Glomerular visceral epithelial cell (primary cell): ENCODE results near the gene PCK2.

ENCODE experiments used
- DNase-seq: peaks from one replicate; pipeline ENCODE4 v3.0.0-alpha.2; 2016; ENCODE audit errors: extremely low spot score

PCK2 gene

DNA sequence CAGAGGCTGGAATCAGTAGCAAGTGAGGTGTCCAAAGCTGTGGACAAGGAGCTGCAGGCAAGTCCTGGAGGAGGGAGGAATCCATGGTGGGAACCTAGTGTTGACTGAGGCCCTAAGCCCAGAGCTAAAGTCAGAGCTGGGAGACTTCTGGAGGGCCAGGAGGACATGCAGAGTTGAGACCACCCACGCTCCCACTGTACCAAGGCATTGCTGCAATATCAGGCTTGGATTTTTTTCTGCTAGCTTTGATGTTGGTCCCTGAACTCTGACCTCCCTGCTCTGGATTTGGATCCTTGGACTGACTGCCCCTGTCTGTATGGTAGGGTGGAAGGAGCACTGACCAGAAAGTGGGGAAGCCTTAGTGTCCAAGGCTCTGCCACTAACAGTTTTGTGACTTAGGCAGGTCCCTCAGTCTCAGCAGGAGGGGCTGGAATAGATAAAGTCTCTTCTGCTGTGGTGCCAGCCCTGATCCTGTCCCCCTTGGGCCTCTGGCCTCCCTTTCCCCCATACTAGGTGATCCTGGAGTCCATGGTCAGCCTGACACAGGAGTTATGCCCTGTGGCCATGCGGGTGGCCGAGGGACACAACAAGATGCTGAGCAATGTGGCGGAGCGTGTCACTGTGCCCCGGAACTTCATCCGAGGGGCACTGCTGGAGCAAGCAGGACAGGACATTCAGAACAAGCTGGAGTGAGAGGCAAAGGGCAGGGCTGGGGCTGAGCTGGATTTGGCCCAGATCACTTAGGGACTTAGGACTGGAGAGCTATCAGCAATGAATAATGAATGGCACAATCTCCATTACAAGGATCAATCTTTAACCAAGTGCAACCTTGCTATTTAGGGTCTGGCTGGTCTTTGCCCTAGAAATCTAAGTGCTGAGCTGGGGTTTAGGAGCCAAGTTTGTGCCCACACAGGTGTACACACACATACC is 32.9 kb upstream of the PCK2 start:
- no peak for DNase-seq

DNA sequence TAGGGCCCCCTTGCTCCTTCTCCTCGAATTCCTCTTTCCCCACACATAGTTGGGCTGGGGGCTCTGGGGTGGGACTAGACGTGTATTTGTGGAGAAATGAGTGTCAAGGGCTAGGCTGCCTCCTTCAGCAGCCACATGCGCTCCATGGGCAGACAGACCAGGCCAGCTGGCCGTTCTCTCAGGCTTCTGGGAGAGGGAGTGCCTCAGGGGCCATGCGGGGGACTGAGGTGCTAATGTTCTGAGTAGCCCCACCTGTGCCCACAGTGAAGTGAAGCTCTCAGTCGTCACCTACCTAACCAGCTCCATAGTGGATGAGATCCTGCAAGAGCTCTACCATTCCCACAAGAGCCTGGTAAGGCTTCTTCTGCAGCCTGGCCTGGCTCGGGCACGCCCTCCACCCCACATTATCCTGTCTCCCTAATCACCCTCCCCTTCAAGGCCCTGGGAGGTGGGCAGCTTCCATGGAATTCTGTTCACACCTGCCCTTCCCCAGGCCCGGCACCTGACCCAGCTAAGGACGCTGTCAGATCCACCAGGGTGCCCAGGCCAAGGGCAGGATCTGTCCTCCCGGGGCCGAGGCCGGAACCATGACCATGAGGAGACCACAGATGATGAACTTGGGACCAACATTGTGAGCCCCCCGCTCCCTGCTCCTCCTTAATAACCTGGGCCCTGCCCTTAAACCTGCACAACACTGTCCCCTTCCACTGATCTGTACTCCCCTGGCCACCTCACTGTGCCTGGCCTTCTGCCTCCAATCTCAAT is 31.7 kb upstream of the PCK2 start:
- DNase-seq: no peak

DNA sequence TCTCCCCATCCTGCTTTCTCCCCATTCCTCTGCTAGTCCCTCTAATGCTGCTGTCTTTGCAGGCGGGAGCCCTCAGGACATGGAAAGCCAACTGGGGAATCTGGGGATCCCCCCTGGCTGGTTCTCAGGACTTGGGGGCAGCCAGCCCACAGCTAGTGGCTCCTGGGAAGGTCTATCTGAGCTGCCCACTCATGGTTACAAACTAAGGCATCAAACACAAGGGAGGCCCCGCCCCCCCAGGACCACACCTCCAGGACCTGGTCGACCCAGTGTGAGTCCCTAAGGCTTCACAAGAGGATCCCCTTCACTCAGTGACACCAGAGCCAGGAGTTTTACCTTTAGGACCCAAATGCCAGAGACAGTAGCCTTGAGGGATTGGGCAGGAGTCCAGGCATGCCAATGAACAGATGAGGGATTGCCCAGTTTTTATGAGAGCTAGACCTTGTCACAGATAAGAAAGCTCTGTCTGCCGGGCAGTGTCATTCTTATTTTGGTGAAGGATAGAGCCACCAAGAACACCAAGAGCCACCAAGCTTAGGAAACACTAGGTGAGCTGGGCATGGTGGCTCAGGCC is 30.8 kb upstream of the PCK2 start:
- no peak for DNase-seq

DNA sequence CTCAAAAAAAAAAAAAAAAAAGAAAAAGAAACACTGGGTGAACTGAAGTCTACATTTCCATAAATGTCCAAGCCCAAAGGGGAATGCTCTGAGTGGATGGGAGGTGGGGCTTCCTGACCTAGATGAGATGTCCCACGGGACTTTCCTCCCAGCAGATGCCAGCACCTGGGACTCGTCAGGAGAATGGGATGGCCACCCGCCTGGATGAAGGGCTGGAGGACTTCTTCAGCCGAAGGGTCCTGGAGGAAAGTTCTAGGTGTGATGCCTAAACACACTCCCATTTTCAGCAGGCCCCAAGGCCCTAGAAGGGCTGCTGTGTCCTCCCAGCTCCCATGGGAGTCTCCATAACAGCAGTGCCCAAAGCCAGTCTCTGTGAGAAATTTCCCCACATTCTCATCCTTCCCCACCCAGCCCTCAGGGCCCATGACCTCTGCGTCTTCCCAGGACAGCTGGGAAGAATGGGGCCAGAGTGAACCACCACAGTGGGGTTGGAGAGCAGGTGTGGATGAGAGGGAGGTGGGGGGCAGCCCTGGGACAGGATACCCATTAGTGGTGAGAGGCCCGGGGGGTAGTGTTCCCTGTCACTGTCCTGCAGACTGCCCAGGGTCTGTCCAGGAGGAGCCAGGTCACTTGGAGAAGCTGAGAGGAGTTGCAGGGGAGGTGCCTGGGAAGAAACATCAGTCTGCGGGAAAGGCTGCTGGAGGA is 29.9 kb upstream of the PCK2 start:
- DNase-seq: no peak

DNA sequence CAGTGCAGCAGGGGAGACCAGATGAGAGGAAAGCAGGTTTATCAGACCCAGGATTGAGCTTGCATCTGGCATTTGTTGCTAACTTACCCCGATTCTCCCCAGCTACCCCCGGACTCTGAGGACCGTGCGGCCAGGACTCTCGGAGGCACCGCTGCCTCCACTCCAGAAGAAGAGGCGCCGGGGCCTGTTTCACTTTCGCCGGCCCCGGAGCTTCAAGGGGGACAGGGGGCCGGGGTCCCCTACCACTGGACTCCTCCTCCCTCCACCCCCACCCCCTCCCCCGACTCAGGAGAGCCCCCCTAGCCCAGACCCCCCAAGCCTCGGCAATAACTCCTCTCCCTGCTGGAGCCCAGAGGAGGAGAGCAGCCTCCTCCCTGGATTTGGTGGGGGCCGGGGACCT is 29.3 kb upstream of the PCK2 start:
- no peak for DNase-seq

DNA sequence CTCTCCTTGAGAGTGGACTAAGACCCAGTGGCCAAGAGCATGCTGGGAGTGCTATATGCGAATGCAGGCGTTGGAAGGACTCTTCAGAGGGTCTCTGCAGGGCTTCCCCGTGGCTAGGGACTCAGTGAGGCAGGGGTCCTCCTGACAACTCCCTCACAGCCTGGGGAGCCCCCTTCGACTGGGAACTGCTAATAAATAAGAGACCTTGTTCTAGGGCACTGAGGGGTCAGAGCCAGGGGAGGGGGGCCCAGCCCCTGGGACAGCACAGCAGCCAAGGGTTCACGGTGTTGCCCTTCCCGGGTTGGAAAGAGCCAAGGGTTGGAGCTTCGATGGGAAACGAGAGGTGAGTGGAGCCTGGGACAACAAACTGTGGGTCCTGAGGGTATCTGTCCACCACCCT is 28.7 kb upstream of the PCK2 start:
- DNase-seq: no peak

DNA sequence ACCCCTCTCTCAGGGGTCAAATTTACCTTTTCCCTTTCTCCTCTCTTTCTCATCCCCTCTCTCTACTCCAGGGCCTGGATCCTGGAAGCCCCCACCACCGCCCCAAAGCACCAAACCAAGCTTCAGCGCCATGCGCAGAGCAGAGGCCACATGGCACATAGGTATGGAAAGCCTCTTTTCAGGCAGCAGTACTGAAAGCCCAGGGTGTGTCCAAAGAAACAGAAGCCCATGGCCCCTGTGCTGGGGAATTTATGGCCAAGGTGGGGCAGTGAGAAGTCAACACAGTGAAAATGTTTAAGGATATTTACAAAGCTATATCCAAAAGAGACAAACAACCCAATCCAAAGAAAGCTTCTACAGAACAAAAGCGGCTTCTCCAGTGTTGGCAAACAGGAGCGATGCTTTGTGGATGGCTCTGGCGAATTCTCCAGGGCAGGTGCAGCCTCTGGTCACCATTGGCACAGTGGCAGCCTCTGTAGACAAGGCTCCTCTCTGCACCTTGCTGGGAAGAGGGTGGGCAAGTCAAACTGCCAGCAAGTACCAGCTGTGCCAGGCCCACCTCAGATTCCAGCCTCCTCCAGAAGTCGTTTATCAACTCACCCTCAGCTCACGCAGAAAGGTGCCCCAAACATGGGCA is 27.5 kb upstream of the PCK2 start:
- DNase-seq: no peak

DNA sequence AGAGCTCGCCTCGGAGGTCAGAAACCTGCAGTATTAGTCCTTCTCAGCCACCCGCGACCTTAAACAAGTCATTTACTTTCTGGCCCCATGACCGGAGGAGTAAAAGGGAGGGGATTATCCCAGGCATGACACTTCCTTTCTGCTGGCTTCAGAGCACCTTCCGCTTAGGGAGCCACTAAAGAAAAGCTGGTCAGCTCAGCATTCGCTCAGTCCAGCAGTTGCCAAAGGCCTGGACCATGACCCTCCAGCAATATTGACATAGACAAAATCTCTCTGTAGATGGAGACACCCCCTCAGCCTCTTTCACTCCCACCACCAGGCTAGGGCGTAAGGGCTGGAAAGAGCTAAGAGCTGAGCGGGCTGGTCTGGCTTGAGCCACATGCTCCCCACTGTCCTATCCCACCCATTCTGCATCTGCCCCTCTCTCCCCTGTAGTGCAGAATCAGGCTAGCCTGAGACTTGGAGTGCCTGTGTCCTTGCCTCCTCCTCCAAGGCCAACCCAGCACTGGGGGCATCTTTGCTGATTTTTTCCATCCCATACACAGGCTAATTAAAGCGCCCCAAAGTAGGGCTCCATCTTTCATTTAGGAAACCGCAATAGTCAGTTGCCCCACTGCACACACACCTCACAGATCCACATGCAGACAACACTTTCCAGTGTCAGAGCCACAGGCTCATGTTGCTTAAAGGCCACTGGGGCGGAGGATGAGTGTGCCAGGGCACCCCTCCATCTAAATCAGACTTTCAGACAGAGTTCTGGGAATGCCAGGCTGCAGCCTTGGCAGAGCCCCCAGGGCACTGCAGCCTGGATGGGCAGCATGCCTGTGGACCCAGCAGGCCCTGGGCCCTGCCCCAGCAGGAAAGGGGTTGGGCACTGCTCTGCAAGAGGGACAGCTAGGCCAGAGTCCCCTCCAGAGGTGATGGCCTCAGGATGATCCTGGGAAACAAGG is 26.7 kb upstream of the PCK2 start:
- no peak for DNase-seq

DNA sequence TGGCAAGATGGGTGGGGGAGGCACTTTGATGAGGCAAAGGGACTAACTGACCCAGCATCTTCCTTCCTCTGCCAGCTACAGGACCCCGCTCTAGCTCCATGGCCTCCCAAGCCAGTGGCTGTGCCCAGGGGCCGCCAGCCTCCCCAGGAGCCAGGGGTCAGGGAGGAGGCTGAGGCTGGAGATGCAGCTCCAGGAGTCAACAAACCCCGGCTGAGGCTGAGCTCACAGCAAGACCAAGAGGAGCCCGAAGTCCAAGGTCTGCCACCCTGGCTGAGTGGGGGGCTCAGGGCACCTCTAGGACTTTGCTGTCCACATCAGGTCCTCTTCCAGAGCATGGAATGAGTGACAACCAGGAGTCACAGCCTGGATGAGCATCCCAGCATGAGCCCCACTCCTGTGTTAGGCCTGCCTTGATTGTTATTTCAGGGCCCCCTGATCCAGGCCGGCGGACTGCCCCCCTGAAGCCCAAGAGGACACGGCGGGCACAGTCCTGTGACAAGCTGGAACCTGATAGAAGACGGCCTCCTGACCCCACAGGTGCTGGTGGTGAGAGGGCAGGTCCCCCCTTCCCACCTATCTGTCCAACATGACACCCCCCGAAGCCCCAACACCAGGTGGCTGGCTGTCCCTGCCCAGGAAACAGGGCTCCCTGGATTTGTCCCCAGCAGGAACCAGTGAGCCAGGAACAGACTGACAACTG is 25.2 kb upstream of the PCK2 start:
- no peak for DNase-seq

DNA sequence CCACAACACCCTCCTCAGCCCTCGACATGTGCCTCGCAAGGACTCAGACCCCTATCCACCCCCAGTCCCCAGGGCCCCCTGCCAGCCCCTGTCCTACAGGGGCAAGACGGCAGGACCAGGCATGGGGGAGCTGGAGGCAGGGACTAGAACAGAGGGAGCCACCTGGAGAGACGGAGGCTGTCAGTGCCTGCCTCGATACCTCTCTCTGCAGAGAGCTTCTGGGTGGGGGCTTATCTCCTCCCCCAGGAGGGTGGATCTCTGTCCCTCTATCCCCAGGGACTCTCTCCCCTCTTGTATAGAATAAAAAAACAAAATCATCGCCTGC is 24.7 kb upstream of the PCK2 start:
- no peak for DNase-seq

DNA sequence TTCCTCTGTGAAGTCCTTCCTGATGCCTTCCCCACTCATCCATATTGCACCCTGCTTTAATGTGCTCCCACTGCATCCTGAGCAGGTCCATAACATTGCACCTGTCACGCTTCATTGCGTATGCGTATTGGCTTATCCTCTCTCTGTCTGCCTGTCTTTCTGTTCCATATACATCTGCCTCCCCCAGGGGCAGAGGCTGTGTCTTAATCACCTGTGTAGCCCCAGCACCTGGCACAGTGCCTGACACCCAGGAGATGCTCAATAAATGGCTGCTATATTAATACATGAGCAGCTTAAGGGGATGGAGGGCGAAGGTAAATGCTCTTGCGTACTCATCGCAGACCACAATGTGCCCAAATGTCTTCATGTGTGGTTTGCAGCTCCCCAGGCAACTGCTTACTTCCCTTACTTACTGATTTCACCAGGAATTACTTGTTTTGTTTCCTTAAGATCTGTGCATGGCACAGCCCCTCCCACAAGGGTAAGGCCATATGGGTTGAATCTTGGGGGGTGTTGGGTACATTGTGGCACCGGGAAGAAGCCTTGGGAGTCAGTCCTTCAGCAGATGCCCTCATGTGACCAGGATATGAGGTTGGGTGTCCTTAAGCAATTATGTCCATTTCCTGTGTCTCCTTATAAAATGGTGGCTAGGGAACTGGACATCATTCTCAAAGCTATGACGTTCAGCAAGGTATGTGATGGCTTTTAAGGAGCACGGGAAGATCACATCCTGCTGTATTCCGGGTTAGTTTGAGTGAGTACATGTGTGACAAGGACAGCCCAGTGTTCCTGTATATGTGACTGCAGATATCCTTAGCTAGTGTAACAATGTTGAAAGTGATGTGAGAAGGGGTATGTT is 23.6 kb upstream of the PCK2 start:
- no peak for DNase-seq

DNA sequence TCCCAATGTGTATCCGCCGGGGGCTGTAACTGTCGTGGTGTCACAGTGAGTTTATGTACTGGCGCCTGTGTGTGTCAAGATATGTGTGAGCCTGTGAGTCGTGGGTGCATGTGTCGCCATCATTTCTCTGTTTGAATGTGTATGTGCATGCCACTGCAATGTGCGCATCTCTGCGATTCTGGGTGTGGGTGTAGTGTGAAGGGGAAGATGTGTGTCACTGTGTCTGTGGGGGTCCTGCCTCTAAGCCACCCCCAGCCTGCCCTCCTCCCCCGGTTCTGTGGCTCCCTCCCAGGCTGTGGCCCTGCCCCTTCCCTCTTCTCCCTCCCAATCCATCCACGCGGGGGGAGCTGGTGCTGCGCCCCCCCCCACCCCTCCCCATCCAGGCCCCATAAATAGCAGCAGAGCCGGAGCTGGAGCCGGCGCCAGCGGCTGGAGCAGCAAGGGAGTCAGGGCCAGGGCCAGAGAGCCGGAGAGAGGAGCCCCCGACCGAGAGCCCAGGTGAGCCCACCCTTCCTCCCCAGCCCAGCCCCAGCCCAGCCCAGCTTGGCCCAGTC is 22.9 kb upstream of the PCK2 start, which contains the start of gene CPNE6:
Gene CPNE6 (plus strand): TSS at position 419 of the 554 bp plus-strand sequence. CDS start 1,375 bp downstream, outside the sequence.
- DNase-seq: no peak

DNA sequence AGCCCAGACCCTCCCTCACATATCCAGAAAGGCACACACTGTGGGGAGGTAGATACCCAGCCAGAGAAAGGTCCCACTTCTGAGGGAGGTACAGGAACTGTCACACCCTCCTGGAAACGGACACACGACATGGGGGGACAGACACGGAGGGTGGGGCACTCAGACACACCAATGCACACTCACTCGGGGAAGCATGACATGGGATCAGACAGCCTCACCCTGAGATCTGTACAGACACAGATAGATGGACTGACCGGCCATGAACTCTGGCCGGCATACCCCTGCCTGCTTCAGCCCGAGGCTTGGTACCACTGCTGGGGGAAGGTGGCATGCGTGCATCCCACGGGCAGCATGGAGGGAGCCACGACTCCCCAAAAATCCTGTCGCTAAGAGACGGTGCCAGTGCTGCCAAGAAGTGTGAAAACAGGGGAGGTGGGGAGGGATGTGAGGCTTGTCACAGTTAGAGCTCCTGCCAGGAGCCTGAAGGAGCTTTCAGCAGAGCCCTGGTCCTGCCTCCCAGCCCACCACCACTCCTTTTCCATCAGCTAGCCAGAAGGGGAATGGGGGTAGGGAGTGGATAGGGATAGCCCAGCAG is 22.2 kb upstream of the PCK2 start:
- no peak for DNase-seq

DNA sequence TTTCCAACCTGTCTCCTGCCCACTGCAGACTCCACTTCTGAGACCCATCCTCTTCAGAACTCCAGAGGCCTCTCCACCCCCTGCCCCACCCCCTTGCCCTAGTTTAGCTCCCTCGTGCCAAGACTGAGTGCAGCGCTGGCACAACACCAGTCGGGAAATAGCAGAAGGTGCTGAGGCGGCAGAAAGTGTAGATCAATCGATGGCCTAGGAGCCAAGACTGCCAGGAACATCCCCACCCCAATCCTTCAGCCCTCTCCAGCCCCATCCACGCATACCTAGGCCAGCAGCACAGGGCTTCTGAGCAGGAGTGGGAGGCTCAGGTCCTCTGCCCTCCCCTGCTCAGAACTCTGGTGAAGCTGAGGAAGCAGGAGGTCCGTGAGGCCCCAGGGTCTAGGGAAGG is 21.7 kb upstream of the PCK2 start:
- DNase-seq: no peak

DNA sequence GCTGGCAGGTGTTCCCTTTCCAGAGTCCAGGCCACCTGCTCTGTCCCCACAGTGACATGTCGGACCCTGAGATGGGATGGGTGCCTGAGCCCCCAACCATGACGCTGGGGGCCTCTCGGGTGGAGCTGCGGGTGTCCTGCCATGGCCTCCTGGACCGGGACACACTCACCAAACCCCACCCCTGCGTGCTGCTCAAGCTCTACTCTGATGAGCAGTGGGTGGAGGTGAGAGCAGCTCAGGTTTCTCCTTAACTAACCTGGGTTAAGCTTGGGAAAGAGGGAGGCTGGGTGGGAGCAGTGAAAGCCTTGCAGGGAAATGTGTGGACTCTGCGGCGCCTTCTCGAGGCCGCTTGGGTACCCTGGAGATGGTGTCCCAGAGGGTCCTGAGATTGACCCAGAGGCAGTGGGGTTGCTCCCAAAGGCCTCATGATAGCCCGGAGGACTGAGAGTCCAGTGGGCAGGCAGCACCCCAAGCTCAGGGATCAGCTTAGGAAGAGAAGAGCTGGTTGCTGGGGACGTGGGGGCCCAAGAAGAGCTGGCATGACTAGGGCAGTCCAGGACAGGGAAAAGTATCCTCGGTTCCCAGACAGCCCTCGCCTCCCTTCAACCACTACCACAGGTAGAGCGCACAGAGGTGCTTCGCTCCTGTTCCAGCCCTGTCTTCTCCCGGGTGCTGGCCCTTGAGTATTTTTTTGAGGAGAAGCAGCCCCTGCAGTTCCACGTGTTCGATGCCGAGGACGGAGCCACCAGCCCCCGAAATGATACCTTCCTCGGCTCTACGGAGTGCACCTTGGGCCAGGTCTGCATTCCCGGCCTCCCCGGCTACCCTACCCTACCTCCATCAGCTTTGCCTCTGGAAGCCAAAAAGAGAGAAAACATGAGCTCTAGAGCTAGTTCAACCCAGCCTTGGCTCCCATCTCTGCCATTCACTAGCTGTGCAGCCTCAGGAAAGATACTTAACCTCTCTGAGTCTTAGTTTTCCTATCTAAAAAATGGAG is 20.9 kb upstream of the PCK2 start:
- DNase-seq: no peak

DNA sequence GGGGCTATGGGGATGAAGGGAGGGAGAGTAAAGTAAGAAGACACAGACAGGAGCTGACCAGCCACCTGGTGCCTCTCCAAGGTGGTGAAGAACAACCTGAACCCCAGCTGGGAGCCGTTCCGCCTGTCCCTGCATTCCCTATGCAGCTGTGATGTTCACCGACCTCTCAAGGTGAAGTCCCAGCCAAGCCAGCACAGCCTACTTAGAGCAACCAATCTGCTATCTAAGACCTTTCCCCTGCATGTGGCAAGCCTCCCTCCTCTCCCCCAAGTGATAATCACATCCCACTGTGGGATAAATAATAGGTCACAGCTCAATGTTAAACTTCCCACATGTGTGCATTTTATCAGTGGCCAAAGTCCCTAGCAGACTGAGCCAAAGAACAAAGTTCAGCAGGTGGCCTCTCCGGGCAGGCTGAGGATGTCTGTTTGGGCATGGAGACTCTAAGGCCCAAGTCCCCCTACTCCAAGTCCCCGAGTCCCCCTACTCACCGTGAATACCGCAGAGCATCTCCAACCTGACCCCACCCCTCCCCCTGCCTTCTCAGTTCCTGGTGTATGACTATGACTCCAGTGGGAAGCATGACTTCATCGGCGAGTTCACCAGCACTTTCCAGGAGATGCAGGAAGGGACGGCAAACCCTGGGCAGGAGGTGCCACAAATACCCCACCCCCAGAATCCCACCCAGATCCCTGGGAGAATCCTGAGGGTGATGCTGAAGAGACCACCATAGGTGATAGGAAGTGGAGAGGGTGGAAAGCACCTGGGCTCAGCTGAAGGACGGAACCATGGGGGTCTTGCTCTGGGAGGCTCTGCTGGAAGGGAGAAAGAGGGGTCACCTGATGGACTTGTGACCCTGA is 19.3 kb upstream of the PCK2 start:
- DNase-seq: no peak
